Activated naive CD8-positive, alpha-beta T cell treated with anti-CD3 and anti-CD28 coated beads, Interleukin-2, amount 10 ng/mL, durations not matched to agents 7 days and 5 days (primary cell): Measurements from ENCODE around the gene RPGR. TPM values are rescaled to one million over a fixed set of nuclear protein-coding genes. Genes with fewer than 3 reads are reported as not detected.

ENCODE experiments used
- ATAC-seq: fragments of 150-1000 bp; cut with Tn5 transposase; one replicate; pipeline ENCODE4 v1.10.0; 2021; ENCODE audit warnings: low read depth, moderate library complexity
- POLR2A ChIA-PET: fragments of 350-600 bp; sonication (Branson Sonifier 250); formaldehyde crosslinking; loops from one replicate; lab custom pipeline; 2021; ENCODE audit warnings: antibody characterized with exemption; lab: Charles Lee
- DNase-seq: peaks from one replicate; pipeline ENCODE4 v3.0.0; 2021
- H3K27ac Mint-ChIP-seq: one replicate; pipeline ENCODE4 v1.8.0; 2022; ENCODE audit warnings: mild to moderate bottlenecking, mixed read lengths
- H3K27me3 Mint-ChIP-seq: one replicate; pipeline ENCODE4 v1.8.0; 2022; ENCODE audit warnings: mild to moderate bottlenecking, moderate library complexity, mixed read lengths
- H3K36me3 Mint-ChIP-seq: one replicate; pipeline ENCODE4 v1.8.0; 2021; ENCODE audit warnings: mild to moderate bottlenecking, mixed read lengths
- H3K4me1 Mint-ChIP-seq: one replicate; pipeline ENCODE4 v1.8.0; 2021; ENCODE audit warnings: mixed read lengths
- H3K4me3 Mint-ChIP-seq: one replicate; pipeline ENCODE4 v1.8.0; 2022; ENCODE audit warnings: mild to moderate bottlenecking, moderate library complexity, mixed read lengths
- H3K9me3 Mint-ChIP-seq: one replicate; pipeline ENCODE4 v1.8.0; 2021; ENCODE audit warnings: mixed read lengths
- total RNA-seq, 2 experiments: library from RNA; stranded (reverse); gene quantifications; one replicate each; pipeline ENCODE4 v1.2.3, GENCODE V29; 2021

RPGR gene
- 1 to 10 TPM; 7.8 to 7.9 TPM for total RNA-seq

GRCh38 chrX:38327007-38327774 is at the start of gene RPGR:
Gene RPGR (minus strand): TSS chrX:38327509. CDS start chrX:38327367, 142 bp downstream.
- peaks cover 17% of the 10 kb centered on the region for H3K4me1 Mint-ChIP-seq
- no peaks in the 10 kb centered on the region for H3K36me3 Mint-ChIP-seq
- POLR2A ChIA-PET = interaction anchor here (0.7 to 2.2 kb wide), 4 partner anchors 67 to 307 kb away, joined by 3 to 13 read pairs (median 4); partner anchors contain the start of gene SRPX
- peak; percentile 97 for ATAC-seq
- peak within 1 kb of the TSS; percentile 92 for H3K27ac Mint-ChIP-seq
- no peaks in the 10 kb centered on the region for H3K9me3 Mint-ChIP-seq
- H3K27me3 Mint-ChIP-seq = no peaks in the 10 kb centered on the region
- H3K4me3 Mint-ChIP-seq = peak within 1 kb of the TSS; percentile 91
- peak; percentile 89 for DNase-seq

DNA sequence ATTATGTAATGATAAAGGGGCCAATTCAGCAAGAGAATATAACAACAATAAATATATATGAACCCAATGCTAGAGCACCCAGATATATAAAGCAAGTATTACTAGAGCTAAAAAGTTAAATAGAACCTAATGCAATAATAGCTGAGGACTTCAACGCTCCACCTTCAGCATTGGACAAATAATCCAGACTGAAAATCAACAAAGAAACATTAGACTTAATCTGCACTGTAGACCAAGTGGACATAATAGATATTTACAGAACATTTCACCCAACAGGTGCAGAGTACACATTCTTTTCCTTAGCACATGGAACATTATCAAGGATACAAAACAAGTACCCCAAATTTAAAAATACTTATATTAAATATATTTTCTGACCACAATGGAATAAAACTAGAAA is 49.4 kb upstream of the RPGR start:
- H3K27me3 Mint-ChIP-seq = peaks cover 3% of the 10 kb centered on the region
- POLR2A ChIA-PET = no interaction called here
- DNase-seq (no peak), ATAC-seq (no peak)
- no peak overlapping the region for H3K4me3 Mint-ChIP-seq
- no peaks in the 10 kb centered on the region for H3K9me3 Mint-ChIP-seq
- no peaks in the 10 kb centered on the region for H3K36me3 Mint-ChIP-seq
- H3K4me1 Mint-ChIP-seq = no peaks in the 10 kb centered on the region
- no peak overlapping the region for H3K27ac Mint-ChIP-seq

GRCh38 chrX:38375891-38376290 is 48.6 kb upstream of the RPGR start:
- POLR2A ChIA-PET = no interaction called here
- Mint-ChIP-seq H3K36me3 (no peaks in the 10 kb centered on the region), H3K9me3 (no peaks in the 10 kb centered on the region), H3K4me3 (no peak overlapping the region), H3K27ac (no peak overlapping the region), H3K4me1 (no peaks in the 10 kb centered on the region), H3K27me3 (peaks cover 3% of the 10 kb centered on the region)
- ATAC-seq (no peak), DNase-seq (no peak)

- DNase-seq (no peak), ATAC-seq (no peak)
- no peak overlapping the region for H3K4me3 Mint-ChIP-seq
- no peaks in the 10 kb centered on the region for H3K9me3 Mint-ChIP-seq
- peaks cover 3% of the 10 kb centered on the region for H3K27me3 Mint-ChIP-seq
- no peaks in the 10 kb centered on the region for H3K4me1 Mint-ChIP-seq
- no peaks in the 10 kb centered on the region for H3K36me3 Mint-ChIP-seq
- no peak overlapping the region for H3K27ac Mint-ChIP-seq
- POLR2A ChIA-PET = no interaction called here
Measured at GRCh38 chrX:38374431-38374830, 47.1 kb upstream of the RPGR start.

GRCh38 chrX:38371641-38372040 is 44.3 kb upstream of the RPGR start:
- no peak overlapping the region for H3K27ac Mint-ChIP-seq
- DNase-seq (no peak), ATAC-seq (no peak)
- no peaks in the 10 kb centered on the region for H3K4me1 Mint-ChIP-seq
- no peaks in the 10 kb centered on the region for H3K9me3 Mint-ChIP-seq
- peaks cover 3% of the 10 kb centered on the region for H3K27me3 Mint-ChIP-seq
- H3K4me3 Mint-ChIP-seq = no peak overlapping the region
- no peaks in the 10 kb centered on the region for H3K36me3 Mint-ChIP-seq
- POLR2A ChIA-PET = no interaction called here

GRCh38 chrX:38368774-38369173 is 41.5 kb upstream of the RPGR start:
- POLR2A ChIA-PET = no interaction called here
- peaks cover 3% of the 10 kb centered on the region for H3K27me3 Mint-ChIP-seq
- no peak for ATAC-seq

DNA sequence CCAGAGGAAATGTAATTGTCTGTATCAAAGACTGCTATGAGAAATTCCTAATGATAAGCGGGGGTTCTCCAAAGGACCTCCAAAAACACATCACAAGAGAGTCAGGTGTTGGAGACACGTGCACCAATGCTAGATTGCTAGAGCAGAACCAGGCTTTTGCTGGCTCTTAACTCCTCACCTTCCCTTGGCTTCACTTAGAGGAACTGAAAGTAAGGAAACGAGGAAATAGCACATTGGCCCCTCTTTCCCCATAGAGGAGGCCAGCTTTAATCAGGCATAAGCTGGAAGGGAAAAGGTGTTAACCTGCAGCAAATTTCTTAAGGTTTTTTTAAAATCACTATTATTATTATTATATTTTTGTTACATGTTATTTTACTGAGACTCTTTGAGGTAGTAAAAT is 38.6 kb upstream of the RPGR start:
- Mint-ChIP-seq H3K27me3 (no peaks in the 10 kb centered on the region), H3K4me3 (no peak overlapping the region), H3K9me3 (no peaks in the 10 kb centered on the region), H3K36me3 (no peaks in the 10 kb centered on the region), H3K27ac (no peak overlapping the region), H3K4me1 (no peaks in the 10 kb centered on the region)
- ATAC-seq (no peak), DNase-seq (no peak)
- POLR2A ChIA-PET = no interaction called here

More at GRCh38 chrX:38368774-38369173, 41.5 kb upstream of the RPGR start:
- H3K4me1 Mint-ChIP-seq = no peaks in the 10 kb centered on the region
- no peak overlapping the region for H3K4me3 Mint-ChIP-seq
- no peak for DNase-seq
- no peaks in the 10 kb centered on the region for H3K9me3 Mint-ChIP-seq
- no peaks in the 10 kb centered on the region for H3K36me3 Mint-ChIP-seq
- H3K27ac Mint-ChIP-seq = no peak overlapping the region

DNA sequence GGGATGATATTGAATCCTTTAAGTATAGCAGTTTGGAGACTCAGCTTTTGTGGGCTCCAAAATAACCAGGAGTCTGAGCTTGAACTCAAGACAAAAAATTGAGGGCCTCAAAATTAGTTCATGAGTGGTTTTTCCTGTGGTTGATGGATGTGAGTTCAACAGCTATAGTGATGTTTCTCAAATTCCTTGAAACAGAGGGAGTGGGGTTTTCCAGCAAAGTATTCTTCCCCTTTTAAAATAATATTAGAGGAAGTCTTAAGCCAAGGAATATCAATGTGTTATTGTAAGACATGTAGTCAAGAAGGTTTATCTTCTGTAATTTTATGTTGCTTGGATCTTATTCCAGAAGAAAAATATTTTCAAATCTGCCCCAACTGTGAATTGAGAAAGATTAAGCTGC is 35.7 kb upstream of the RPGR start:
- ATAC-seq (no peak), DNase-seq (no peak)
- Mint-ChIP-seq H3K4me3 (no peak overlapping the region), H3K4me1 (no peaks in the 10 kb centered on the region), H3K27me3 (no peaks in the 10 kb centered on the region), H3K9me3 (no peaks in the 10 kb centered on the region), H3K36me3 (no peaks in the 10 kb centered on the region), H3K27ac (no peak overlapping the region)
- POLR2A ChIA-PET = no interaction called here

DNA sequence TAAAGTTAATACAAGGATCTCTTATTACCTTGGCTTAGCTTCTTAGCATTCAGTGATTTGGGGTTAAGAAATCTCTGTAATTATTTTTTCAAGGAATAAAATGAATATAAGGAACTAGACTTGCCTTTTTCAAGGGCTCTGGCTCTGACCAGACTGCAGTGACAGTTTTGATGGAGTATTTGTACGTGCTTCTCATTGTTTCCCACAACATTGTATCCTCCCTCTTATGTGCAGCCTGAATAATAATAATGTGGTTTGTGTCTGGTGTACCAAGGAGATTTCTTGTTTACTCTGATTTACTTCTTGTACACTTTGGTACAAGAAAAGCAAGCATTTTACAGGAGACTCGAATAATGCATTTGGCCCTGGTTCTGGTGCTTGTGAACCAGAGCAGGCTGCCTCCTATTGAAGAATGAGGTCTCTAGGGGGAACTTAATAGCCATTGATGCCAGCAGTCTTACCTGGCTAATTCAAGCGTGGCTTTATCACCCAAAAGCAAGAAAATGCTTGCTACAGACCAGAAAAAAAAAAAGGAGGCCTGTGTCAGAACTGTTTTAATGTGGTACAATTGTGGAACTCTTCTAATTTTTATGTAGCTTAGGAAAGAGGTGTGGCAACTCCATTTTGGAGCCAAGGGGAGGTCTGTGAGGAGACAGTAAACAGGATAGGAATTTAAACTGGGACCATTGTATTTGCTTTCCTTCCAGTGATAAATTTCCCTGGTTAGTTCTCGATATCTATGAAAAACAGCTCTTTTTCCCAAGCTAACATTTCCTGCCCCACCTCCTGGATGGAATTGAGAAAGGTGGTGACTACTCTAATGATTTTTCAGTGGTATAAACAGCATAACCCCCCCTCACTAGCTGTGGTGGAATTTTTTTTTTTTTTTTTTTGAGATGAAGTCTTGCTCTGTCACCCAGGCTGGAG is 30.7 kb upstream of the RPGR start:
- no peak overlapping the region for H3K27ac Mint-ChIP-seq
- no peaks in the 10 kb centered on the region for H3K4me1 Mint-ChIP-seq
- POLR2A ChIA-PET = no interaction called here
- DNase-seq = no peak
- H3K27me3 Mint-ChIP-seq = no peaks in the 10 kb centered on the region
- no peaks in the 10 kb centered on the region for H3K36me3 Mint-ChIP-seq
- ATAC-seq = no peak
- no peak overlapping the region for H3K4me3 Mint-ChIP-seq
- no peaks in the 10 kb centered on the region for H3K9me3 Mint-ChIP-seq

- Mint-ChIP-seq H3K4me1 (no peaks in the 10 kb centered on the region), H3K27me3 (peaks cover 2% of the 10 kb centered on the region), H3K4me3 (no peak overlapping the region), H3K36me3 (no peaks in the 10 kb centered on the region), H3K27ac (no peak overlapping the region), H3K9me3 (no peaks in the 10 kb centered on the region)
- POLR2A ChIA-PET = no interaction called here
- ATAC-seq (no peak), DNase-seq (no peak)
Measured at GRCh38 chrX:38356401-38356800, 29.1 kb upstream of the RPGR start.

DNA sequence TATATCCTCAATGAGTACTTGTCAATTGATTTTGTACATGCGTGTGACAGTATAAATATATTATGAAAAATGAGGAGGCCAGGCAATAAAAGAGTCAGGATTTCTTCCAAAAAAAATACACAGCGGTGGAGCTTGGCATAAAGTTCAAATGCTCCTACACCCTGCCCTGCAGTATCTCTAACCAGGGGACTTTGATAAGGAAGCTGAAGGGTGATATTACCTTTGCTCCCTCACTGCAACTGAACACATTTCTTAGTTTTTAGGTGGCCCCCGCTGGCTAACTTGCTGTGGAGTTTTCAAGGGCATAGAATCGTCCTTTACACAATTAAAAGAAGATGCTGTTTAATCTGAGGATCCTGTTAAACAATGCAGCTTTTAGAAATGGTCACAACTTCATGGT is 25.1 kb upstream of the RPGR start, which contains the start of gene OTC:
Gene OTC (plus strand): TSS at position 243 of the 400 bp plus-strand sequence. CDS start 93 bp downstream, at position 336.
- Mint-ChIP-seq H3K4me1 (no peaks in the 10 kb centered on the region), H3K36me3 (no peaks in the 10 kb centered on the region), H3K27me3 (peaks cover 8% of the 10 kb centered on the region), H3K4me3 (no peak within 1 kb of the TSS), H3K9me3 (no peaks in the 10 kb centered on the region), H3K27ac (no peak within 1 kb of the TSS)
- no peak for ATAC-seq
- POLR2A ChIA-PET = no interaction called here
- DNase-seq = no peak

- peaks cover 9% of the 10 kb centered on the region for H3K27me3 Mint-ChIP-seq
- no peak for DNase-seq
- no peak overlapping the region for H3K27ac Mint-ChIP-seq
- peaks cover 4% of the 10 kb centered on the region for H3K4me1 Mint-ChIP-seq
- POLR2A ChIA-PET = no interaction called here
- no peaks in the 10 kb centered on the region for H3K36me3 Mint-ChIP-seq
- H3K9me3 Mint-ChIP-seq = no peaks in the 10 kb centered on the region
- no peak for ATAC-seq
- no peak overlapping the region for H3K4me3 Mint-ChIP-seq
Measured at GRCh38 chrX:38351346-38351745, 24.0 kb upstream of the RPGR start.

- H3K27me3 Mint-ChIP-seq = peaks cover 11% of the 10 kb centered on the region
- DNase-seq (no peak), ATAC-seq (no peak)
- POLR2A ChIA-PET = no interaction called here
- peaks cover 4% of the 10 kb centered on the region for H3K4me1 Mint-ChIP-seq
- no peak overlapping the region for H3K4me3 Mint-ChIP-seq
- H3K27ac Mint-ChIP-seq = no peak overlapping the region
- H3K9me3 Mint-ChIP-seq = no peaks in the 10 kb centered on the region
- H3K36me3 Mint-ChIP-seq = no peaks in the 10 kb centered on the region
Measured at GRCh38 chrX:38347136-38347535, 19.8 kb upstream of the RPGR start.
